Astrocyte of the hippocampus (primary cell): ENCODE results near the gene OGDHL.
"Not testable (repeated sequence)": the region's sequence is repeated elsewhere in the genome, so short reads cannot be mapped to it uniquely, and the experiment has no call there.

Experiments
- DNase-seq: peaks from one replicate; pipeline ENCODE4 v3.0.0; 2011; ENCODE audit warnings: low read depth, low spot score

OGDHL gene

GRCh38 chr10:49740346-49741107, 21.6 kb downstream of the OGDHL start:
- peak; percentile 0 for DNase-seq

- DNase-seq: no peak
Observed at GRCh38 chr10:49739426-49739825, 22.7 kb downstream of the OGDHL start.

GRCh38 chr10:49738616-49739360, 23.3 kb downstream of the OGDHL start:
- DNase-seq: no peak

- no peak for DNase-seq
Observed at GRCh38 chr10:49737474-49738201, 24.5 kb downstream of the OGDHL start.

- DNase-seq: no peak
Observed at GRCh38 chr10:49736564-49737113, 25.5 kb downstream of the OGDHL start.

- no peak for DNase-seq
Observed at GRCh38 chr10:49735848-49736563, 26.1 kb downstream of the OGDHL start.

GRCh38 chr10:49735161-49735560, 27.0 kb downstream of the OGDHL start:
- DNase-seq: no peak

- DNase-seq: no peak
Observed at GRCh38 chr10:49734676-49735075, 27.4 kb downstream of the OGDHL start.

GRCh38 chr10:49733866-49734265, 28.3 kb downstream of the OGDHL start:
- no peak for DNase-seq

GRCh38 chr10:49726593-49726992, 35.5 kb downstream of the OGDHL start:
- no peak for DNase-seq

GRCh38 chr10:49715157-49715556, 47.0 kb downstream of the OGDHL start:
- not testable (repeated sequence) for DNase-seq

GRCh38 chr10:49713266-49713665, 48.9 kb downstream of the OGDHL start:
- no peak for DNase-seq

- no peak for DNase-seq
Observed at GRCh38 chr10:49711481-49711880, 50.6 kb downstream of the OGDHL start.

GRCh38 chr10:49710966-49711365, 51.2 kb downstream of the OGDHL start:
- DNase-seq: no peak

- no peak for DNase-seq
Observed at GRCh38 chr10:49709934-49710333, 52.2 kb downstream of the OGDHL start.

- no peak for DNase-seq
Observed at GRCh38 chr10:49707585-49707984, 54.5 kb downstream of the OGDHL start.

GRCh38 chr10:49700997-49701396, 61.1 kb downstream of the OGDHL start:
- no peak for DNase-seq

GRCh38 chr10:49700211-49700610, 61.9 kb downstream of the OGDHL start:
- no peak for DNase-seq

- no peak for DNase-seq
Observed at GRCh38 chr10:49698679-49699078, 63.4 kb downstream of the OGDHL start.

GRCh38 chr10:49696311-49696710, 65.8 kb downstream of the OGDHL start:
- DNase-seq: no peak

GRCh38 chr10:49694466-49694865, 67.7 kb downstream of the OGDHL start:
- no peak for DNase-seq
